Omental fat pad (tissue), 4 donors: ENCODE data around the gene NEUROD4. TPM values are rescaled to one million over a fixed set of nuclear protein-coding genes. Genes with fewer than 3 reads are reported as not detected.

Experiments used
- ATAC-seq: fragments of 150-250 bp; one replicate; pipeline ENCODE4 v1.9.1; 2016; ENCODE audit warnings: mild to moderate bottlenecking, moderate library complexity; ENCODE audit not compliant: low FRiP score
- DNase-seq: peaks from one replicate; pipeline ENCODE4 v3.0.0-alpha.2; 2019; ENCODE audit warnings: low spot score
- total RNA-seq, 4 donors: library from RNA; depleted of rRNA; stranded (reverse); fragments of >200 nt; gene quantifications; one replicate each; pipeline ENCODE4 v1.1.0, GENCODE V29; 2016
- TF ChIP-seq, protein P1 (sequence below), 3 donors: fragments of 450-650 bp; IDR thresholded peaks; one replicate each; pipeline ENCODE4 v1.5.1; 2016 to 2017; ENCODE audit warnings: antibody characterized with exemption in 3 of 3, mild to moderate bottlenecking in 3 of 3, moderate library complexity in 2 of 3

Gene NEUROD4
- total RNA-seq, 4 donors from 2014 or later = not detected

- ATAC-seq (no peak), DNase-seq (peak; percentile 34)
- TF ChIP-seq, protein P1, sequence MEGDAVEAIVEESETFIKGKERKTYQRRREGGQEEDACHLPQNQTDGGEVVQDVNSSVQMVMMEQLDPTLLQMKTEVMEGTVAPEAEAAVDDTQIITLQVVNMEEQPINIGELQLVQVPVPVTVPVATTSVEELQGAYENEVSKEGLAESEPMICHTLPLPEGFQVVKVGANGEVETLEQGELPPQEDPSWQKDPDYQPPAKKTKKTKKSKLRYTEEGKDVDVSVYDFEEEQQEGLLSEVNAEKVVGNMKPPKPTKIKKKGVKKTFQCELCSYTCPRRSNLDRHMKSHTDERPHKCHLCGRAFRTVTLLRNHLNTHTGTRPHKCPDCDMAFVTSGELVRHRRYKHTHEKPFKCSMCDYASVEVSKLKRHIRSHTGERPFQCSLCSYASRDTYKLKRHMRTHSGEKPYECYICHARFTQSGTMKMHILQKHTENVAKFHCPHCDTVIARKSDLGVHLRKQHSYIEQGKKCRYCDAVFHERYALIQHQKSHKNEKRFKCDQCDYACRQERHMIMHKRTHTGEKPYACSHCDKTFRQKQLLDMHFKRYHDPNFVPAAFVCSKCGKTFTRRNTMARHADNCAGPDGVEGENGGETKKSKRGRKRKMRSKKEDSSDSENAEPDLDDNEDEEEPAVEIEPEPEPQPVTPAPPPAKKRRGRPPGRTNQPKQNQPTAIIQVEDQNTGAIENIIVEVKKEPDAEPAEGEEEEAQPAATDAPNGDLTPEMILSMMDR (IDR thresholded peaks at IDR 0.05) = no peak
Measured at GRCh38 chr12:54988402-54989054, 31.2 kb upstream of the NEUROD4 start.

GRCh38 chr12:54989829-54990228 is 29.9 kb upstream of the NEUROD4 start:
- TF ChIP-seq, protein P1 (IDR thresholded peaks at IDR 0.05) = no peak
- ATAC-seq (no peak), DNase-seq (no peak)

DNA sequence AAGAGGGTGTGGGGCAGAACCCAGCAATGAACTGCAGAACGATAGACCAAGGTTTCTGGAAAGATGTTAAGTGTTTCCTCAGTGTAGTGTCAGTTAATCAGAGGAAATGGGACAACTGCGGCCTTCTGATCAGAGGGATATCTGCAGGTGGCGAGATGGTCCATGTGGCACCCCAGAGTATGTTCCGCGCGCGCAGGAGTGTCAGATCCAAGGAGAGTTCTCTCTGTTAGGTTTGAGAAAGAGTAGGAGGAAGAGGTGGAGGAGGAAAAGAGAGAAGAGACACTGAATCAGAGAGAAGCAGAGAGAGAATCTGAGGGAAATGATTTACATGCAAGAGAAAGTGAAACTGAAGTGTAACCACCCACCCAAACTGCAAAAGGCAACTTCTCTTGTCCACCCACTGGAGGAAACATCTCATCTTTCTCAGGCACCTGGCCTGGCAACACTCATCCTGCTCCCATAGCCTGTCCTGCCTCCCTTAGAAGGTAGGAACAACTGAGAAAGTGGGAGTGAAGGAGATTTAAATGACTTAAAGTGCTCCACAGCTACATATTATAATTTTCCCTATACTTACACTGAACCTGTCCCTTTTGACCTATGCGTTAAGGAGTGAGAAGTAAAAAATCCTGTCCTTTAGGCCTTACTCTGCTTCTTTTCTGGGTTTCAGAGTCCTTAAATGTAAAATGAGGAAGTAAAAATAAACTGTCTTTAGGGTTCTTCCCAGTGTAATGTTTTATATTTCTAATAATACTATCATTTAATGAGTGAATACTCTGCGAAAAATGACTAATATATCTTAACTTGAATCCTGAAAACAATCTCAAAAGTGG is 28.4 kb upstream of the NEUROD4 start:
- ATAC-seq = no peak
- TF ChIP-seq, protein P1 (IDR thresholded peaks at IDR 0.05) = no peak
- DNase-seq = no peak

DNA sequence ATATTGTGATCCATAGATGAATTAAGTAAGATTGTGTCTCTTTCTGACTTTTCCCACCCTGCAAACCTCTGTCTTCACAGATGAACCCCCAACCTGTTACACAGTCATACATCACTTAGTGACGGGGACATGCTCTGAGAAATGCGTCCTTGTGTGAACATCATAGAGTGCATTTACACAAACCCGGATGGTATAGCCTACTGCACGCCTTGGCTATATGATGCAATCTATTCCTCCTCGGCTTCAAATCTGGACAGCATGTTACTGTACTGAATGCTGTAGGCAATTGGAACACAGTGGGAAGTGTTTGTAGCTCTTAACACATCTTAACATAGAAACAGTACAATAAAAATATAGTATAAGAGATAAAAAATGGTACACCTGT is 27.8 kb upstream of the NEUROD4 start:
- TF ChIP-seq, protein P1 (IDR thresholded peaks at IDR 0.05) = no peak
- ATAC-seq = no peak
- no peak for DNase-seq

DNA sequence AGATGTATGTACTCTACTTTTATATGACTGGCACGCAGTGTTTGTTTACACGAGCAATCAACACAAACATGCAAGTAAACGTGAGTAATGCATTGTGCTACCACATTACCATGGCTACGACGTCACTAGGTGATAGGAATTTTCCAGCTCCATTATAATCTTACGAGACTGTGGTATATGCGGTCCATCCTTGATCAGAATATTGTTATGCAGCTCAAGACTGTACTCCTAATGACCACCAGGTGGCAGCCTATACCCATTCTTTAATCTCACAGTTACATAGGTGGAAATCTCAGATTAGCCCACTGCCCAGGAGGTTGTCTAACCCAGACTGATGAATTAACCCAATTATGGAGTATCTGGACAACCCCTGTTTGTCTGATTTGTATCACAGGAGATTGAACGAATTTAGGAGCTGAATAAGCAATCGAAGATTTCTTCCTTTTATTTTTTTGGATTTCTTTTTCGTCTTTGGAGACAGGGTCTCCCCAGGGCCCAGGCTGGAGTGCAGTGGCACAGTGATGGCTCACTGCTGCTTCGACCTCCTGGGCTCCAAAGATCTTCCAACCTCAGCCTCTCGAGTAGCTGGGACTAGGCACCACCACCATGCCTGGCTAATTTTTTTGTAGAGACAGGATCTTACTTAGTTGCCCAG is 26.5 kb upstream of the NEUROD4 start:
- ATAC-seq = no peak
- TF ChIP-seq, protein P1 (IDR thresholded peaks at IDR 0.05) = peak in 1 of 3 donors; percentile 90
- DNase-seq = no peak

GRCh38 chr12:54996205-54996604 is 23.6 kb upstream of the NEUROD4 start:
- ATAC-seq (no peak), DNase-seq (no peak)
- TF ChIP-seq, protein P1 (IDR thresholded peaks at IDR 0.05) = no peak
